NOMO-1 (cell line): Measurements from ENCODE around the gene ATRX.
A peak's percentile ranks its signal among the peaks of the same experiment; 100 is the strongest.
"Not testable (repeated sequence)": the region's sequence is repeated elsewhere in the genome, so short reads cannot be mapped to it uniquely, and the experiment has no call there.

Experiments used
- DNase-seq, 2 experiments: peaks; one replicate each; lab custom pipeline; 2025; ENCODE audit not compliant: unreplicated experiment in 2 of 2; lab: John Stamatoyannopoulos, UW

The ATRX gene

GRCh38 chrX:77785486-77786364 is at the start of gene ATRX:
Gene ATRX (minus strand): TSS chrX:77786216. CDS start chrX:77786001, 215 bp downstream.
- DNase-seq: peak; percentile 68 to 74

- DNase-seq: not testable (repeated sequence)
These were observed 45.5 kb upstream of the ATRX start for GRCh38 chrX:77831544-77831943.

- DNase-seq: not testable (repeated sequence)
These were observed 36.0 kb upstream of the ATRX start for GRCh38 chrX:77821989-77822388.

GRCh38 chrX:77820091-77820727 is 34.2 kb upstream of the ATRX start:
- no peak for DNase-seq

GRCh38 chrX:77814210-77814609 is 28.2 kb upstream of the ATRX start:
- peak in 1 of 2 experiments; percentile 28 for DNase-seq

- no peak for DNase-seq
These were observed 16.2 kb upstream of the ATRX start for GRCh38 chrX:77802201-77802600.

- DNase-seq: no peak
These were observed 9.1 kb upstream of the ATRX start for GRCh38 chrX:77795124-77795523.

- DNase-seq: no peak
These were observed 7.9 kb upstream of the ATRX start for GRCh38 chrX:77793946-77794345.

- no peak for DNase-seq
These were observed 2.0 kb upstream of the ATRX start for GRCh38 chrX:77788050-77788449.

- DNase-seq: no peak
These were observed 307 bp upstream of the ATRX start for GRCh38 chrX:77786365-77786680.

- DNase-seq: no peak
These were observed 6.3 kb downstream of the ATRX start for GRCh38 chrX:77779695-77780094.

GRCh38 chrX:77776659-77777058 is 9.4 kb downstream of the ATRX start:
- no peak for DNase-seq

GRCh38 chrX:77771601-77772000 is 14.4 kb downstream of the ATRX start:
- no peak for DNase-seq

- no peak for DNase-seq
These were observed 17.2 kb downstream of the ATRX start for GRCh38 chrX:77768787-77769186.

- not testable (repeated sequence) for DNase-seq
These were observed 19.8 kb downstream of the ATRX start for GRCh38 chrX:77766212-77766611.

- DNase-seq: no peak
These were observed 30.5 kb downstream of the ATRX start for GRCh38 chrX:77755561-77755960.

- not testable (repeated sequence) for DNase-seq
These were observed 32.1 kb downstream of the ATRX start for GRCh38 chrX:77753942-77754341.

GRCh38 chrX:77749695-77750094 is 36.3 kb downstream of the ATRX start:
- no peak for DNase-seq

GRCh38 chrX:77743720-77744119 is 42.3 kb downstream of the ATRX start:
- DNase-seq: no peak

- DNase-seq: no peak
These were observed 43.1 kb downstream of the ATRX start for GRCh38 chrX:77742788-77743476.

GRCh38 chrX:77740376-77740905 is 45.6 kb downstream of the ATRX start:
- no peak for DNase-seq
